A673 (cell line): Measurements from ENCODE around the gene HSFX4. TPM values are rescaled to one million over a fixed set of nuclear protein-coding genes. Genes with fewer than 3 reads are reported as not detected.

Source experiments
- BruUV-seq: library from RNA; stranded (reverse); fragments of 400-500 nt; replicated peaks from 2 replicates; lab custom pipeline; 2021; lab: Mats Ljungman, UMichigan
- CTCF ChIA-PET: fragments of 300-600 bp; sonication (Branson Sonifier 250); formaldehyde crosslinking; loops from one replicate; lab custom pipeline; 2022; ENCODE audit warnings: antibody characterized with exemption; lab: Charles Lee
- POLR2A ChIA-PET: fragments of 300-600 bp; sonication (Branson Sonifier 250); formaldehyde crosslinking; loops from one replicate; lab custom pipeline; 2022; ENCODE audit warnings: antibody characterized with exemption; ENCODE audit not compliant: low non-redundant PET; lab: Charles Lee
- DNase-seq: peaks from one replicate; pipeline ENCODE4 v3.0.0-alpha.2; 2015; ENCODE audit warnings: low spot score
- H3K27ac ChIP-seq: fragments of 200-600 bp; sonication (generic); 2 replicates; pipeline ENCODE4 v1.5.1; 2016; ENCODE audit warnings: mixed run types, low read depth, mild to moderate bottlenecking, mixed read lengths, antibody characterized with exemption, low read length; ENCODE audit not compliant: poor library complexity, severe bottlenecking
- H3K27me3 ChIP-seq: fragments of 200-600 bp; sonication (generic); replicated peaks from 2 replicates; pipeline ENCODE4 v1.6.1; 2017; ENCODE audit warnings: mixed run types, low read depth, mild to moderate bottlenecking, mixed read lengths, antibody characterized with exemption, low read length; ENCODE audit not compliant: insufficient read depth, poor library complexity
- H3K36me3 ChIP-seq: fragments of 200-600 bp; sonication (generic); 2 replicates; pipeline ENCODE4 v1.6.1; 2016; ENCODE audit warnings: mixed run types, mild to moderate bottlenecking, mixed read lengths, antibody characterized with exemption, low read length; ENCODE audit not compliant: insufficient read depth, poor library complexity, severe bottlenecking
- H3K4me1 ChIP-seq: fragments of 200-600 bp; sonication (generic); 2 replicates; pipeline ENCODE4 v1.6.1; 2017; ENCODE audit warnings: mixed run types, mild to moderate bottlenecking, mixed read lengths, antibody characterized with exemption, low read length; ENCODE audit not compliant: insufficient read depth, poor library complexity, severe bottlenecking
- H3K4me3 ChIP-seq: fragments of 200-600 bp; sonication (generic); 2 replicates; pipeline ENCODE4 v1.5.1; 2016; ENCODE audit warnings: low read depth, mixed run types, mild to moderate bottlenecking, mixed read lengths, low read length; ENCODE audit not compliant: poor library complexity, severe bottlenecking
- H3K9me3 ChIP-seq: fragments of 200-600 bp; sonication (generic); 2 replicates; pipeline ENCODE4 v1.6.1; 2016; ENCODE audit warnings: mixed run types, low read depth, mild to moderate bottlenecking, mixed read lengths, antibody characterized with exemption, low read length; ENCODE audit not compliant: poor library complexity, severe bottlenecking
- EZH2 ChIP-seq: fragments of 200-600 bp; sonication (generic); IDR thresholded peaks from 2 replicates; pipeline ENCODE4 v1.6.1; 2017; ENCODE audit warnings: borderline replicate concordance, low read depth, mild to moderate bottlenecking, mixed read lengths, antibody characterized with exemption, low read length; ENCODE audit not compliant: poor library complexity, severe bottlenecking
- intact Hi-C: fragments of 100-400 bp; cut with micrococcal nuclease; formaldehyde crosslinking; loops from one replicate; pipeline ENCODE4 v1.10.0; 2022; ENCODE audit not compliant: unreplicated experiment
- total RNA-seq: library from RNA; stranded (reverse); gene quantifications from 2 replicates; pipeline ENCODE4 v1.2.3, GENCODE V29; 2021
- TF ChIP-seq, protein P1 (sequence below): fragments of 300-800, 200-600 bp; sonication (generic); conservative IDR thresholded peaks from 2 replicates; pipeline ENCODE4 v1.5.1; 2017; ENCODE audit warnings: low read depth, mild to moderate bottlenecking, antibody characterized with exemption, low read length, moderate library complexity, mixed read lengths

Gene HSFX4
- total RNA-seq, 1 experiment from 2014 or later = not detected

DNA sequence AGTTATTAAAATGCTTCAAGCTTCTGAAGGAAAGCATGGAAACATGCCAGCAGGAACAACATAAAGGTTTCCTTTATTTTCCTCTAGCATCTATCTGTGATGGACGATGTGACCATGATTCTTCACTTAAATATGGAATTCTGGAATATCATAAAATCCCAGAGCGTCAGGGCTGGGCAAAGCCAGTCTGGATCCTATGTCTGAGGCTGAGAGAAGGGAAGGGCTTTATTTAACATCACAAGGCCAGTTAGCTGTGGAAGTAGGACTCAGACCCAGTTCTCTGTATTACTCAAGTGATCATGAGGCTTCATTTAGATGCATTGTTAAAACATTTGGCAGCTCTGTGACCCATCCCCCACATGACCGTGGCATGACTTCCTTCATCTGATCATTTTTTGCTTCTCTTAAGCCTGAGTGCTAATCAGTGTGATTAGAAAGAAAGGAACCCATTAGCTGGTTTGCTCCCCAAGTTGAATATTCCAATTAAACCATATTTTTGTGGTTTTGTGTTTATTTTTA is 49.8 kb downstream of the HSFX4 start:
- H3K27ac ChIP-seq = no peak overlapping the region
- no peaks in the 10 kb centered on the region for H3K9me3 ChIP-seq
- H3K27me3 ChIP-seq = no peaks in the 10 kb centered on the region
- H3K4me3 ChIP-seq = no peak overlapping the region
- TF ChIP-seq EZH2 = no peak
- TF ChIP-seq, protein P1, sequence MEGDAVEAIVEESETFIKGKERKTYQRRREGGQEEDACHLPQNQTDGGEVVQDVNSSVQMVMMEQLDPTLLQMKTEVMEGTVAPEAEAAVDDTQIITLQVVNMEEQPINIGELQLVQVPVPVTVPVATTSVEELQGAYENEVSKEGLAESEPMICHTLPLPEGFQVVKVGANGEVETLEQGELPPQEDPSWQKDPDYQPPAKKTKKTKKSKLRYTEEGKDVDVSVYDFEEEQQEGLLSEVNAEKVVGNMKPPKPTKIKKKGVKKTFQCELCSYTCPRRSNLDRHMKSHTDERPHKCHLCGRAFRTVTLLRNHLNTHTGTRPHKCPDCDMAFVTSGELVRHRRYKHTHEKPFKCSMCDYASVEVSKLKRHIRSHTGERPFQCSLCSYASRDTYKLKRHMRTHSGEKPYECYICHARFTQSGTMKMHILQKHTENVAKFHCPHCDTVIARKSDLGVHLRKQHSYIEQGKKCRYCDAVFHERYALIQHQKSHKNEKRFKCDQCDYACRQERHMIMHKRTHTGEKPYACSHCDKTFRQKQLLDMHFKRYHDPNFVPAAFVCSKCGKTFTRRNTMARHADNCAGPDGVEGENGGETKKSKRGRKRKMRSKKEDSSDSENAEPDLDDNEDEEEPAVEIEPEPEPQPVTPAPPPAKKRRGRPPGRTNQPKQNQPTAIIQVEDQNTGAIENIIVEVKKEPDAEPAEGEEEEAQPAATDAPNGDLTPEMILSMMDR = no peak
- no TSS peak for BruUV-seq
- H3K36me3 ChIP-seq = no peaks in the 10 kb centered on the region
- DNase-seq = no peak
- intact Hi-C loops = no loop called here
- ChIA-PET CTCF (no interaction called here), POLR2A (no interaction called here)
- H3K4me1 ChIP-seq = no peaks in the 10 kb centered on the region

Other genes starting within 250 kb of the HSFX4 start
- gene MAGEA11, start 217.5 kb upstream of the HSFX4 start, total RNA-seq = not detected in 2 replicates
- 1.2 and 1.4 TPM in 2 replicates for gene HSFX1, start 155.5 kb upstream of the HSFX4 start, total RNA-seq
- gene MAGEA9, start 147.6 kb upstream of the HSFX4 start, total RNA-seq = not detected in 2 replicates
- gene MAGEA8, start 48.4 kb upstream of the HSFX4 start, total RNA-seq = not detected in 2 replicates
- 27.8 and 33.8 TPM in 2 replicates for gene EOLA2, start 8.9 kb downstream of the HSFX4 start, total RNA-seq